C4-2B (cell line): ENCODE data around the gene SHISA4.

Experiments
- CTCF ChIP-seq: fragments of 450-650 bp; conservative IDR thresholded peaks from 2 replicates; pipeline ENCODE4 v1.5.1; 2017; ENCODE audit warnings: mild to moderate bottlenecking
- ZFX ChIP-seq: fragments of 450-650 bp; IDR thresholded peaks from 2 replicates; pipeline ENCODE4 v1.6.1; 2017

- TF ChIP-seq CTCF (no peak), ZFX (no peak)
Measured at GRCh38 chr1:201886103-201886885, 2.4 kb upstream of the SHISA4 start.
